ENCODE results near the gene DAB2IP. TPM values are rescaled to one million over a fixed set of nuclear protein-coding genes. Genes with fewer than 3 reads are reported as not detected.
"Not testable (repeated sequence)": the region's sequence is repeated elsewhere in the genome, so short reads cannot be mapped to it uniquely, and the experiment has no call there.

Gene DAB2IP
- total RNA-seq, 1 experiment from 2014 or later = 52.6 TPM

- ChIA-PET POLR2A (no interaction called here), CTCF (no interaction called here)
- Mint-ChIP-seq H3K4me1 (peaks cover 40% of the 10 kb centered on the region), H3K9me3 (peaks cover 21% of the 10 kb centered on the region), H3K36me3 (peaks cover 20% of the 10 kb centered on the region), H3K27me3 (ENCODE audit: low read depth) (peaks cover 5% of the 10 kb centered on the region; the same call in 1 of the 2 replicates), H3K4me3 (no peak overlapping the region), H3K27ac (no peak overlapping the region)
- DNase-seq (ENCODE audit: low spot score) = no peak
- TF ChIP-seq ZNF317 (CRISPR knock-in tag; IDR thresholded peaks at IDR 0.05; ENCODE audit: borderline replicate concordance, low read depth) (no peak), ZNF425 (CRISPR knock-in tag; conservative IDR thresholded peaks at IDR 0.05) (no peak), PREB (CRISPR knock-in tag; IDR thresholded peaks at IDR 0.05; ENCODE audit: borderline replicate concordance) (no peak), ARID4B (CRISPR knock-in tag; IDR thresholded peaks at IDR 0.05; ENCODE audit: borderline replicate concordance) (no peak), OVOL2 (CRISPR knock-in tag; IDR thresholded peaks at IDR 0.05; ENCODE audit: borderline replicate concordance) (no peak), ATF3 (CRISPR knock-in tag; conservative IDR thresholded peaks at IDR 0.05) (no peak), ZBTB21 (CRISPR knock-in tag; IDR thresholded peaks at IDR 0.05; ENCODE audit: borderline replicate concordance) (no peak), NFATC4 (CRISPR knock-in tag; IDR thresholded peaks at IDR 0.05) (no peak), TEAD1 (CRISPR knock-in tag; IDR thresholded peaks at IDR 0.05) (no peak), ZNF423 (CRISPR knock-in tag; IDR thresholded peaks at IDR 0.05) (no peak), ZNF671 (CRISPR knock-in tag; IDR thresholded peaks at IDR 0.05) (no peak), AR (CRISPR knock-in tag; IDR thresholded peaks at IDR 0.05) (no peak), ERG (CRISPR knock-in tag; IDR thresholded peaks at IDR 0.05) (no peak), ZNF138 (CRISPR knock-in tag; conservative IDR thresholded peaks at IDR 0.05) (no peak), GABPB1 (CRISPR knock-in tag; IDR thresholded peaks at IDR 0.05) (no peak)
- no peak for ATAC-seq
Measured at GRCh38 chr9:121790841-121791240, 139.4 kb downstream of the DAB2IP start.

GRCh38 chr9:121792476-121792875 lies 141.0 kb downstream of the DAB2IP start:
- ATAC-seq; POLR2A ChIA-PET; DNase-seq (ENCODE audit: low spot score); H3K27ac Mint-ChIP-seq; CTCF ChIA-PET; H3K4me3 Mint-ChIP-seq; H3K27me3 Mint-ChIP-seq (ENCODE audit: low read depth): not testable (repeated sequence)
- Mint-ChIP-seq H3K36me3 (peaks cover 20% of the 10 kb centered on the region), H3K4me1 (peaks cover 47% of the 10 kb centered on the region), H3K9me3 (peaks cover 21% of the 10 kb centered on the region)

- Mint-ChIP-seq H3K9me3 (peaks cover 21% of the 10 kb centered on the region), H3K4me1 (peaks cover 42% of the 10 kb centered on the region), H3K36me3 (peaks cover 20% of the 10 kb centered on the region)
- H3K4me3 Mint-ChIP-seq; POLR2A ChIA-PET; ATAC-seq; H3K27ac Mint-ChIP-seq; H3K27me3 Mint-ChIP-seq (ENCODE audit: low read depth); CTCF ChIA-PET; DNase-seq (ENCODE audit: low spot score): not testable (repeated sequence)
Measured at GRCh38 chr9:121794334-121794733, 142.9 kb downstream of the DAB2IP start.
